CD14-positive monocyte (primary cell): ENCODE results near the gene RAPGEF5. TPM values are rescaled to one million over a fixed set of nuclear protein-coding genes. Genes with fewer than 3 reads are reported as not detected.

ENCODE experiments used
- DNase-seq, 3 donors: peaks; one replicate each; pipeline ENCODE4 v3.0.0-alpha.2; 2011 to 2022
- H2AFZ ChIP-seq: 2 replicates; pipeline ENCODE4 v1.6.0; 2012; ENCODE audit warnings: mild to moderate bottlenecking, low read depth, low read length, inconsistent platforms; ENCODE audit not compliant: insufficient read depth, poor library complexity, severe bottlenecking
- H3K27ac ChIP-seq, 2 donors: 1 replicate in 1 of 2; 2 replicates in 1 of 2; pipeline ENCODE4 v1.5.1; 2012 to 2013; ENCODE audit warnings: low read length in 2 of 2, control low read depth in 1 of 2, inconsistent platforms in 1 of 2, low read depth in 1 of 2, mild to moderate bottlenecking in 1 of 2
- H3K27me3 ChIP-seq, 2 donors: one replicate each; pipeline versions ENCODE4 v1.6.0 to v1.6.1; 2011 to 2013; ENCODE audit warnings: low read length in 2 of 2; ENCODE audit not compliant: control insufficient read depth in 2 of 2, insufficient read depth in 2 of 2
- H3K36me3 ChIP-seq, 2 donors: replicated peaks in 1 of 2; 1 replicate in 1 of 2; 2 replicates in 1 of 2; pipeline versions ENCODE4 v1.5.1 to v1.6.1; 2012 to 2013; ENCODE audit warnings: low read length in 2 of 2, control low read depth in 1 of 2, inconsistent platforms in 1 of 2, mild to moderate bottlenecking in 1 of 2; ENCODE audit not compliant: insufficient read depth in 2 of 2, control insufficient read depth in 1 of 2
- H3K4me1 ChIP-seq, 2 donors: 1 replicate in 1 of 2; 2 replicates in 1 of 2; pipeline versions ENCODE4 v1.5.1 to v1.6.1; 2012 to 2013; ENCODE audit warnings: low read length in 2 of 2, control low read depth in 1 of 2, inconsistent platforms in 1 of 2, mild to moderate bottlenecking in 1 of 2, moderate library complexity in 1 of 2; ENCODE audit not compliant: insufficient read depth in 2 of 2, control insufficient read depth in 1 of 2
- H3K4me2 ChIP-seq: replicated peaks from 2 replicates; pipeline ENCODE3; 2012; ENCODE audit warnings: low read length, moderate library complexity, mild to moderate bottlenecking; ENCODE audit not compliant: poor library complexity, severe bottlenecking; ENCODE audit errors: extremely low read depth
- H3K4me3 ChIP-seq, 3 experiments: fragments of 200-600 bp in 1 of 3; sonication (generic) in 1 of 3; replicated peaks in 1 of 3; 1 replicate in 2 of 3; 2 replicates in 1 of 3; pipeline ENCODE4 v1.5.1; 2011 to 2013; ENCODE audit warnings: low read length in 3 of 3, mild to moderate bottlenecking in 3 of 3, control low read depth in 2 of 3, low read depth in 2 of 3, inconsistent platforms in 1 of 3, moderate library complexity in 1 of 3
- H3K79me2 ChIP-seq: 2 replicates; pipeline ENCODE4 v1.6.0; 2012; ENCODE audit warnings: mild to moderate bottlenecking, control low read depth, inconsistent platforms, low read length, moderate library complexity; ENCODE audit not compliant: insufficient read depth
- H3K9ac ChIP-seq: 2 replicates; pipeline ENCODE4 v1.6.0; 2017; ENCODE audit warnings: low read length, mild to moderate bottlenecking; ENCODE audit not compliant: insufficient read depth, poor library complexity, severe bottlenecking
- H3K9me3 ChIP-seq, 2 donors: replicated peaks in 1 of 2; 1 replicate in 1 of 2; 2 replicates in 1 of 2; pipeline versions ENCODE4 v1.5.1 to v1.6.1; 2012 to 2013; ENCODE audit warnings: low read length in 2 of 2, control low read depth in 1 of 2; ENCODE audit not compliant: control insufficient read depth in 1 of 2, insufficient read depth in 1 of 2
- H4K20me1 ChIP-seq: 2 replicates; pipeline ENCODE4 v1.6.0; 2012; ENCODE audit warnings: mild to moderate bottlenecking, low read length, control low read depth, moderate library complexity; ENCODE audit not compliant: insufficient read depth
- H3K27ac Mint-ChIP-seq, 7 donors: one replicate each; pipeline ENCODE4 v1.8.0; 2020; ENCODE audit warnings: mild to moderate bottlenecking in 7 of 7, mixed read lengths in 7 of 7, moderate library complexity in 6 of 7, inconsistent platforms in 2 of 7
- H3K27me3 Mint-ChIP-seq, 3 donors: one replicate each; pipeline ENCODE4 v1.8.0; 2021 to 2022; ENCODE audit warnings: low read depth in 3 of 3, mild to moderate bottlenecking in 3 of 3, mixed read lengths in 3 of 3, moderate library complexity in 3 of 3, inconsistent platforms in 1 of 3
- H3K36me3 Mint-ChIP-seq, 2 donors: one replicate each; pipeline ENCODE4 v1.8.0; 2020; ENCODE audit warnings: mixed read lengths in 2 of 2, inconsistent platforms in 1 of 2, mild to moderate bottlenecking in 1 of 2
- H3K4me1 Mint-ChIP-seq: one replicate; pipeline ENCODE4 v1.8.0; 2020; ENCODE audit warnings: mild to moderate bottlenecking, mixed read lengths
- H3K4me3 Mint-ChIP-seq, 2 donors: one replicate each; pipeline ENCODE4 v1.8.0; 2020; ENCODE audit warnings: mild to moderate bottlenecking in 2 of 2, mixed read lengths in 2 of 2, moderate library complexity in 1 of 2
- H3K9me3 Mint-ChIP-seq, 7 donors: one replicate each; pipeline ENCODE4 v1.8.0; 2020 to 2022; ENCODE audit warnings: mixed read lengths in 7 of 7, mild to moderate bottlenecking in 6 of 7, moderate library complexity in 6 of 7, inconsistent platforms in 2 of 7
- CTCF ChIP-seq: fragments of 200-600 bp; IDR thresholded peaks from one replicate; pipeline ENCODE4 v1.8.0; 2022; ENCODE audit warnings: antibody characterized with exemption, mild to moderate bottlenecking
- WGBS: methylation state at CpG from one replicate; pipeline ENCODE4 v1.1.5; 2013; ENCODE audit warnings: missing lambda C conversion rate; ENCODE audit not compliant: insufficient coverage; 5-methylcytosine and 5-hydroxymethylcytosine counted together
- intact Hi-C, 2 donors: fragments of 100-400 bp; cut with micrococcal nuclease; formaldehyde crosslinking; loops; one replicate each; pipeline versions ENCODE4 v1.15.0 to v1.15.1; 2023
- polyA plus RNA-seq, 3 donors: library from polyadenylated mRNA; depleted of rRNA in 1 of 3; unstranded in 2 of 3; stranded (reverse) in 1 of 3; fragments of 300-500 nt in 2 of 3; fragments of >200 nt in 1 of 3; fragmentation: Illumina TruSeq in 2 of 3; gene quantifications; 1 replicate in 2 of 3; 2 replicates in 1 of 3; pipeline ENCODE4 v1.2.3, GENCODE V29; 2012 to 2021

RAPGEF5 gene
- polyA plus RNA-seq, 3 donors: not detected

DNA sequence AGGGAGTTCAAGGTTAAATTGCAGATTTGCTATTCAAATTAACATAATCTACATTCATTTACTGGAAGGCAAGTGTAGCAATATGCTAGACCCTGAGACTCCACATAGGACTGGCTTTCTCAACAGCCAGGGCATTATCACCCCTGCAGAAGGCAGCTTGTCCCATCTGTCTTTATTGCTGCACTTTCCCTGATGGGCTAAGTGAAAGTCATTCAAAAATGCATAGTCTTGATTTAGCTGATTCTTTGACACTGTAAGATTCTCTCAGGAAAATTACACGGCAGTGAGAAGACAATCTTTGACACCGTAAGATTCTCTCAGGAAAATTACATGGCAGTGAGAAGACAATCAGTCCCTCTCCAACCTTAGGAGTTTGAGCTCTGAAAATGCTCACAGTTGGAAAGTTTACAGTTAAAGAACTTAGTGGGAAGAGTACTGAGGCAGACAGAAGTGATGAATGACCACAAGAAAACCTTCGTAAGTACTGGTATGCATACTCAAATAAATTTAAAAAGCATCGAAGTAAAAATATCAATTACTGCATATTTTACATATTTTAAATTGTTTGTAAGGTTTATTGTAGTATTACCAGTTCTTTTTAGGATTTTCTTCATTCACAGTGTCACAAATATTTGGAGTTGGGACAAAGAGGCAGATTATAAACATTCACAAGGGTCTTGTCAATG, 88.9 kb downstream of the RAPGEF5 start:
- Mint-ChIP-seq H3K4me3 (no peak overlapping the region), H3K27me3 (peaks cover 0 to 4% (median 0%) of the 10 kb centered on the region in 3 donors), H3K4me1 (no peaks in the 10 kb centered on the region), H3K9me3 (peaks cover 0 to 2% (median 0%) of the 10 kb centered on the region in 7 donors), H3K27ac (no peak overlapping the region), H3K36me3 (no peaks in the 10 kb centered on the region)
- Histone ChIP-seq H2AFZ (no peak overlapping the region), H3K4me1 (no peaks in the 10 kb centered on the region), H3K4me3 (no peak overlapping the region), H3K9me3 (no peaks in the 10 kb centered on the region), H3K36me3 (no peaks in the 10 kb centered on the region), H3K79me2 (no peaks in the 10 kb centered on the region), H3K27ac (no peak overlapping the region), H4K20me1 (no peaks in the 10 kb centered on the region), H3K9ac (no peak overlapping the region), H3K4me2 (no peak overlapping the region), H3K27me3 (no peaks in the 10 kb centered on the region)
- no CpG with 5 or more reads among the region's 4 CpGs for WGBS
- DNase-seq: no peak
- intact Hi-C loops: no loop called here
- TF ChIP-seq CTCF: no peak

DNA sequence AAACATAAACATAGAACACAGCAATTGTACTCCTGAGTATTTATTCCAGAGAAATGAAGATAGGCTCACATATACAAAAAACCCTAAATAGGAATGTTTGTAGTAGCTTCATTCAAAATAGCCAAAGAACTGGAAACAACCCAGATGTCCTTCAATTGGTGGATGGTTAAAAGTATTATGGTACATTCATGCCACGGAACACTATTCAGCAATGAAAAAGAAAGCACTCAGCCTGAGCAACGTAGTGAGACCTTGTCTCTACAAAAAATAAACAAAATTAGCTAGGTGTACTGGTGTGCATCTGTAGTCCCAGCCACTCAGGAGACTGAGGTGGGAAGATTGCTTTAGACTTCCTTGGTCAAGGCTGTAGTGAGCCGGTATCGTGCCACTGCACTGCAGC, 94.4 kb downstream of the RAPGEF5 start:
- TF ChIP-seq CTCF: no peak
- Mint-ChIP-seq H3K27me3 (peaks cover 0 to 4% (median 0%) of the 10 kb centered on the region in 3 donors), H3K4me3 (no peak overlapping the region), H3K36me3 (no peaks in the 10 kb centered on the region), H3K9me3 (peaks cover 0 to 2% (median 0%) of the 10 kb centered on the region in 7 donors), H3K27ac (peak overlapping the region in 1 of 7 donors; percentile 23), H3K4me1 (no peaks in the 10 kb centered on the region)
- Histone ChIP-seq H3K4me3 (no peak overlapping the region), H3K36me3 (no peaks in the 10 kb centered on the region), H3K9me3 (no peaks in the 10 kb centered on the region), H2AFZ (no peak overlapping the region), H3K4me2 (no peak overlapping the region), H3K79me2 (no peaks in the 10 kb centered on the region), H3K9ac (no peak overlapping the region), H3K27me3 (no peaks in the 10 kb centered on the region), H3K4me1 (no peaks in the 10 kb centered on the region), H3K27ac (no peak overlapping the region), H4K20me1 (no peaks in the 10 kb centered on the region)
- DNase-seq: no peak
- WGBS: no CpG with 5 or more reads among the region's 4 CpGs
- intact Hi-C loops: no loop called here
